ENCODE data around the gene CSF2.
"Not testable (repeated sequence)": the region's sequence is repeated elsewhere in the genome, so short reads cannot be mapped to it uniquely, and the experiment has no call there.

The CSF2 gene

GRCh38 chr5:132108495-132108894, 34.9 kb downstream of the CSF2 start:
- not testable (repeated sequence) for DNase-seq

DNA sequence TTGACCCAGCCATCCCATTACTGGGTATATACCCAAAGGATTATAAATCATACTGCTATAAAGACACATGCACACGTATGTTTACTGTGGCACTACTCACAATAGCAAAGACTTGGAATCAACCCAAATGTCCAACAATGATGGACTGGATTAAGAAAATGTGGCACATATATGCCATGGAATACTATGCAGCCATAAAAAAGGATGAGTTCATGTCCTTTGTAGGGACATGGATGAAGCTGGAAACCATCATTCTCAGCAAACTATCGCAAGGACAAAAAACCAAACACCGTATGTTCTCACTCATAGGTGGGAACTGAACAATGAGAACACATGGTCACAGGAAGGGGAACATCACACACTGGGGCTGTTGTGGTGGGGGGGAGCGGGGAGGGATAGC, 35.4 kb downstream of the CSF2 start:
- DNase-seq: not testable (repeated sequence)

DNA sequence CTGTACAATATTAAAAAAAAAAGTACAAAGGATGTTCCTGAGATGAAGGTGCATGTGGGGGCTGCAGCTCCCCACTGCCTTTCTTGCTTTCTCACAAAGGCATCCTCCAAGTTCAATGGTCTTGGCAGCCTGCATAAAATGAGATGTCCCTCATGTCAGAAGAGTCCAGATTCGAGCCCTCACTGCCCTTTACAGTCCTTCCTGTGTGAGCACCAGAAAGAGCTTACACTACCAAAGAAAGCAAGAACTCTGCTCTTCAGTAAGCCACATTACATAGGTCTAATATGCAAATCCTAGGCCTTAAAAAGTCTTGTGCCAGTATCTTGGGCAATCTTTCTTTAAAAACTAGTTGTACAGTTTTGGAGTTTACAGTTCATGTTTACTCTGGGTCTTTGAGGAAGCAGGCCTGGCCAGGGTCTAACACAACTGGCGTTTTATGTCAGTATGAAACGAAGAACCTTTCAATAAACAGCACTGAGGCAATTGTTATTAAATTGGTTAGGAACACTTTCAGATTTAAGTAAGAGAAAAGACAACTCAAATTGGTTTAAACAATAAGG, 36.0 kb downstream of the CSF2 start:
- no peak for DNase-seq

- DNase-seq: no peak
Measured at GRCh38 chr5:132110195-132110594, 36.6 kb downstream of the CSF2 start.

DNA sequence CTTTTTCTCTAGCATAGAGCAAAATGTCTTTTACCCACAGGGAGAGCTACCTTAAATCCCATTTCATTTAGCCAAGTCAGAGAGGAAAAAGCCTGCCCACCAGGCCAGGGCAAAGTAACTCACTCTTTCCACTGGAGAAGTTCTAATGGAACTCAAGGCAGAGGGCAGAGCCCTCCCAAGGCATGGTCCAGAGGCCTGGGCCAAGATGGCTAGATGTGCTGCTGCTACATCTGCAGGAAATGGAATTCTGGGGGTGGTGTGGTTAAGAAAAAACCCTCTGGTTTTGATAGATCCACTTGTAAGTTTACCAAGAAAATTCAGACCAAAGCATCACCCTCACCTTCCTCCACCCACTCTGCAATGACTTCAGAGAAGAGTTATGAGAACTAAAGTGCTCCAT, 37.3 kb downstream of the CSF2 start:
- no peak for DNase-seq

- DNase-seq: no peak
Measured at GRCh38 chr5:132112111-132112510, 38.5 kb downstream of the CSF2 start.

GRCh38 chr5:132114150-132115121, 40.8 kb downstream of the CSF2 start:
- DNase-seq: no peak

GRCh38 chr5:132115375-132115774, 41.8 kb downstream of the CSF2 start:
- no peak for DNase-seq

- no peak for DNase-seq
Measured at GRCh38 chr5:132116072-132116471, 42.5 kb downstream of the CSF2 start.

DNA sequence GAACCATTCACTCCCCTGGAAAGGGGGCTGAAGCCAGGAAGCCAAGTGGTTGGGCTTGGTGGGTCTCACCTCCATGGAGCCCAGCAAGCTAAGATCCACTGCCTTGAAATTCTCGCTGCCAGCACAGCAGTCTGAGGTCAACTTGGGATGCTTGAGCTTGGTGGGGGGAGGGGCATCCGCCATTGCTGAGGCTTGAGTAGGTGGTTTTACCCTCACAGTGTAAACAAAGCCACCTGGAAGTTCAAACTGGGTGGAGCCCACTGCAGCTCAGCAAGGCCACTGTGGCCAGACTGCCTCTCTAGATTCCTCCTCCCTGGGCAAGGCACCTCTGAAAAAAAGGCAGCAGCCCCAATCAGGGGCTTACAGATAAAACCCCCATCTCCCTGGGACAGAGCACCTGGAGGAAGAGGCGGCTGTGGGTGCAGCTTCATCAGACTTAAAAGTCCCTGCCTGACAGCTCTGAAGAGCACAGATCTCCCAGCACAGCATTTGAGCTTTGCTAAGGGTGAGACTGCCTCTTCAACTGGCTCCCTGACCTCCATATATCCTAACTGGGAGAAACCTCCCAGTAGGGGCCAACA, 43.4 kb downstream of the CSF2 start:
- not testable (repeated sequence) for DNase-seq

DNA sequence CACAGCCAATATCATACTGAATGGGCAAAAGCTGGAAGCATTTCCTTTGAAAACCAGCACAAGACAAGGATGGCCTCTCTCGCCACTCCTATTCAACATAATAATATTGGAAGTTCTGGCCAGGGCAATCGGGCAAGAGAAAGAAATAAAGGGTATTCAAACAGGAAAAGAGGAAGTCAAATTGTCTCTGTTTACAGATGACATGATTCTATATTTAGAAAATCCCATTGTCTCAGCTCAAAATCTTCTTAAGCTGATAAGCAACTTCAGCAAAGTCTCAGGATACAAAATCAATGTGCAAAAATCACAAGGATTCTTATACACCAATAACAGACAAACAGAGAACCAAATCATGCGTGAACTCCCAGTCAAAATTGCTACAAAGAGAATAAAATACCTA, 47.1 kb downstream of the CSF2 start:
- not testable (repeated sequence) for DNase-seq

- DNase-seq: not testable (repeated sequence)
Measured at GRCh38 chr5:132122971-132123370, 49.4 kb downstream of the CSF2 start.

- DNase-seq: not testable (repeated sequence)
Measured at GRCh38 chr5:132123578-132123977, 50.0 kb downstream of the CSF2 start.
